Measurements from ENCODE around the gene CACNA2D1. TPM values are rescaled to one million over a fixed set of nuclear protein-coding genes. Genes with fewer than 3 reads are reported as not detected.

The CACNA2D1 gene
- total RNA-seq, 1 experiment from 2014 or later: 9.8 TPM

DNA sequence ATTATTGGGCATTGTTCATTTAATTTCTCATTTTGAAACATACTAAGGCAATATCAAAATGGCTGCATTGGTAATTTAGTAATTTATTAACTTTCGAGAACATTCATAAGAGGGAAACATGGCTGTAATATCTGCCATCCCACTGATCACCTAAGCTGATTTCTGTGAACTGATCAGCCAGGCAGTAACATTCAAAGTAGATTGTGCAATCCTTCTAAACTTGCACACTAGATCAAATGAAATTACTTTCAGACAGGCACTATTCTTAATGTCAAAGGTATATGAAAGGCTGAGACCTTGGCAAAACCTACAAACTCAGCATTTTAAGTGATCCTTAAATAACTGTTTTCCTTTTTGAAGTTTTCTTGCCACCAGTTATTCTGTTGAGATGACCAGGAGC lies 290.7 kb downstream of the CACNA2D1 start:
- no peak for DNase-seq (ENCODE audit: low read depth, low spot score)
- H3K4me1 ChIP-seq (ENCODE audit: control insufficient read depth, insufficient read depth, low read length): peaks cover 3% of the 10 kb centered on the region; the same call in 1 of the 2 replicates
- no peak overlapping the region for H3K27ac ChIP-seq (ENCODE audit: low read length)
- H3K36me3 ChIP-seq (ENCODE audit: control insufficient read depth, insufficient read depth, low read length): no peaks in the 10 kb centered on the region
- no peak overlapping the region for H3K4me3 ChIP-seq (ENCODE audit: low read depth in 2 of 2, low read length in 2 of 2)
- intact Hi-C loops (cut with micrococcal nuclease; ENCODE audit: unreplicated experiment): no loop called here
- CTCF ChIA-PET: no interaction called here
- H3K27me3 ChIP-seq (ENCODE audit: control insufficient read depth, insufficient read depth, low read length): no peaks in the 10 kb centered on the region
- H3K9me3 ChIP-seq (ENCODE audit: control insufficient read depth, insufficient read depth, low read depth, low read length): no peaks in the 10 kb centered on the region
- POLR2A ChIA-PET: no interaction called here
- no peak for TF ChIP-seq REST (IDR thresholded peaks at IDR 0.05; ENCODE audit: insufficient read depth in 1 of 2, low read depth in 2 of 2, low read length in 1 of 2)
- no peak for TF ChIP-seq TCF7L2 (IDR thresholded peaks at IDR 0.05; ENCODE audit: low read depth, low read length)
- no peak for TF ChIP-seq SIN3A (IDR thresholded peaks at IDR 0.05; ENCODE audit: borderline replicate concordance, insufficient read depth, low read depth, low read length)
- TF ChIP-seq CTCF (IDR thresholded peaks at IDR 0.05): no peak
- TF ChIP-seq POLR2AphosphoS5 (IDR thresholded peaks at IDR 0.05; ENCODE audit: low read depth, low read length): no peak
- ATAC-seq: no peak
- in situ Hi-C loops (cut with HindIII; ENCODE audit: low pct_unique_long_range_greater_than_20kb, low sequenced_read_pairs): no loop called here
- BruUV-seq (replicated peaks): no TSS peak

DNA sequence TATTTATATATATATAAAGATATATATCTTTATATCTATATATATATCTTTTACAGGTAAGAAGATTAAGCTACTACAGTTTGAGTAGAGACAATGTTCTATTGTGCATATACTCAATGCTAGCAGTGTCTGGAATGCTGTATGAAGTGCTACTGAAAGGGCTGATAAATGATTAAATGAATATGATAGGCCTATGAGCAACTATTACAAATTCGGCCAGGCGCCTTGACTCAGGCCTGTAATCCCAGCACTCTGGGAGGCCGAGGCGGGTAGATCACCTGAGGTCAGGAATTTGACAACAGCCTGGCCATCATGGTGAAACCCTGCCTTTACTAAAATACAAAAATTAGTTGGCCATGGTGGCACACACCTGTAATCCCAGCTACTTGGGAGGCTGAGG lies 297.1 kb downstream of the CACNA2D1 start:
- H3K4me3 ChIP-seq (ENCODE audit: low read depth in 2 of 2, low read length in 2 of 2): no peak overlapping the region
- ChIA-PET POLR2A (no interaction called here), CTCF (interaction anchor here (0.6 kb wide), 1 partner anchor 332 kb away, joined by 7 read pairs; no protein-coding TSS in a partner anchor)
- no peak for TF ChIP-seq SIN3A (IDR thresholded peaks at IDR 0.05; ENCODE audit: borderline replicate concordance, insufficient read depth, low read depth, low read length)
- TF ChIP-seq CTCF (IDR thresholded peaks at IDR 0.05): no peak
- TF ChIP-seq TCF7L2 (IDR thresholded peaks at IDR 0.05; ENCODE audit: low read depth, low read length): no peak
- TF ChIP-seq REST (IDR thresholded peaks at IDR 0.05; ENCODE audit: insufficient read depth in 1 of 2, low read depth in 2 of 2, low read length in 1 of 2): no peak
- TF ChIP-seq POLR2AphosphoS5 (IDR thresholded peaks at IDR 0.05; ENCODE audit: low read depth, low read length): no peak
- in situ Hi-C loops (cut with HindIII; ENCODE audit: low pct_unique_long_range_greater_than_20kb, low sequenced_read_pairs) (no loop called here), intact Hi-C loops (cut with micrococcal nuclease; ENCODE audit: unreplicated experiment) (no loop called here)
- H3K4me1 ChIP-seq (ENCODE audit: control insufficient read depth, insufficient read depth, low read length): no peaks in the 10 kb centered on the region
- ATAC-seq (no peak), DNase-seq (ENCODE audit: low read depth, low spot score) (no peak)
- no peaks in the 10 kb centered on the region for H3K9me3 ChIP-seq (ENCODE audit: control insufficient read depth, insufficient read depth, low read depth, low read length)
- BruUV-seq (replicated peaks): no TSS peak
- H3K27me3 ChIP-seq (ENCODE audit: control insufficient read depth, insufficient read depth, low read length): no peaks in the 10 kb centered on the region
- no peak overlapping the region for H3K27ac ChIP-seq (ENCODE audit: low read length)
- no peaks in the 10 kb centered on the region for H3K36me3 ChIP-seq (ENCODE audit: control insufficient read depth, insufficient read depth, low read length)
